Stimulated activated CD8-positive, alpha-beta memory T cell treated with anti-CD3 and anti-CD28 coated beads, Interleukin-12 subunit alpha, Interleukin-12 subunit beta, amount 100 ng/mL, for 24 hours (primary cell): ENCODE measurements around the gene SCN2B.

Experiments used
- DNase-seq: peaks from one replicate; pipeline ENCODE4 v3.0.0-alpha.2; 2020; ENCODE audit errors: extremely low read depth

SCN2B gene

DNA sequence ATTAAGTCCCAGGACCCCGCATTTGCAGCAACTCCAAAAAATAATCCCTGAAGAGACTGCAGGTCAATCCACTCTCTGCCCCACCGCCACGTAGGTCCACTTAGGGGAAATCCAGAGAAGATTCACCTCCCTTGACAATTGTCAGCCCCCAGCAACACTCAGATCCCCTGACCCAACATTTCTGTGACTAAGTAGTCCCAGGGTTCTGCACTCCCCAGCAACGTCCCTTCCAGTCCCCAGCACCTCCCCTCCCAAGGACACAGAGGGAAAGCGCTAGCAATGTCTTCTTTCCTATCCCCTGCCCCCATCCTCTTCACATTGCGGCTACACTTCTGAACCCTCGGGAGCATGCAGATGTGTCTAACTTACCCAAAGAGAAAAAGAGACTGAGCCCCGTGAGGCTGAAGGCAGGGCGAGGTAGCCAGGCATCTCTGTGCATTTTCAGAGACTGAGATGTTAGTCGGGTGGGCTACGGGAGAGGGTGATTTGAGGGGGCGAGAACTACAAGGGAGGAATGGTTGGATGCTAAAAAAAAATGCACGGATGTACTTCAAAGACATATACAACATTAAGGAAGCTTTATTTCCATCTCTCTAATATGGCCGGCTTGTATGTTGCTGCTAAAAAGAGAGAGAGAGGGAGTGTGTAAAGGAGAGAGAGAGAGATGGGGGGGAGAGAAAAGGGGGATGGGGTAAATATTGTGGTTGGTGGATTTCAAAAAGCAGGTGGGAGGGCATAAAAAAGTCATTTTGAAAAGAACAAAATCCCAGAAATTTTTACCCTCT lies at the start of gene SCN2B:
Gene SCN2B (minus strand): TSS at position 647 of the 785 bp plus-strand sequence. CDS start 208 bp downstream, at position 439.
- no peak for DNase-seq

DNA sequence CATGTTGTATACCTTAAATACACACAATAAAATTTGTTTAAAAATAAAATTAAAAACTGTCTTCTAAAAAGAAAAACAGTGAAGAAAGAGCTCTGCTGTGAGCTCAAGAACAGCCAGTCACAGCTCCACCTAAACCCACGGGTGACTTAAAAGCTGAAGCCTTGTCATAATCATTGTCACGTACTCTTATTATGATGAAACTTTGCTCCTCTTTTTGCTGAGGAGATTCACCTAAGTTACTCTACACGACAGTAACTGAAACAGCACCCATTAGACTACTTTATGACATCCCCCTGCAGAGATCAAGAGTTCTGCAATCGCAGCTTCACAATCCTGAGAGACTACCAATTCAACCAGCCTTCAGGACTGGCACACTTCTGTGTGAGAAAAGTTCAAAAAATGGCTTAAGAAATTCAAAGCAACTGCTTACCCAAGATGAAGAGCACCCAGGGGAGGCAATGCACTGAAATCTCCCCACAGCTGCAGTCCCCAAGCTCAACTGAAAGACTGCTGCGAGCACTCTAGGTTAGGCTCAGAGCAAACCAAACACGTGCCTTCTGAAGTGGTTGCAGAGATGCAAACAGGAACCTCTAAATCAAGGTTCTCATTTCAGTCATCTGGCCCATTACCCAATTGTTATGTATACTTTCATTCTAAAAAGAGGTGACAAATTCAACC lies 48.2 kb upstream of the SCN2B start, which contains the start of gene JAML:
Gene JAML (minus strand): TSS at position 501 of the 678 bp plus-strand sequence. CDS start 10,145 bp downstream, outside the sequence.
- no peak for DNase-seq

DNA sequence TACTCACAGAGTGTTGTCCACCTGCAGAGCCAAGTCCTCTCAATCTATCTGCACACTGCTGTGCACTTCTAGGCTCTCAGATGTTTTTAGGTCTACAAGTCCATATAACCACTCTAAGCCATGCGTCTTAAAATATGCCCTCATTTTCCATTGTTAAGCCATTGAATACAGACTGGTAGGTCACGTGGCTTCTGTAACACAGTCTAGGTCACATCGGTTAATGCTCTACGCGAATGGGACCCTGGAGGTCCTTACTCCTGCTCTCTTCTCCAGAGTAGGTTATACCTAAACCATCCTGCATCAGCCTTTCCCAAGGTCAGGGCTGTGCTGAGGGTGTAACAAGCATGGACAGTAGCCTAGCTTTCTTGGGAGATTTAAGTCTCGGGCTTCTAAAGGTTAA lies 47.6 kb upstream of the SCN2B start:
- DNase-seq, result no peak

GRCh38 chr11:118223570-118223969 lies 47.1 kb upstream of the SCN2B start:
- no peak for DNase-seq

- DNase-seq, result no peak
These were observed 46.0 kb upstream of the SCN2B start for GRCh38 chr11:118222437-118222836.

- no peak for DNase-seq
These were observed 45.0 kb upstream of the SCN2B start for GRCh38 chr11:118221419-118221818.

- DNase-seq, result no peak
These were observed 43.3 kb upstream of the SCN2B start for GRCh38 chr11:118219732-118220131.

DNA sequence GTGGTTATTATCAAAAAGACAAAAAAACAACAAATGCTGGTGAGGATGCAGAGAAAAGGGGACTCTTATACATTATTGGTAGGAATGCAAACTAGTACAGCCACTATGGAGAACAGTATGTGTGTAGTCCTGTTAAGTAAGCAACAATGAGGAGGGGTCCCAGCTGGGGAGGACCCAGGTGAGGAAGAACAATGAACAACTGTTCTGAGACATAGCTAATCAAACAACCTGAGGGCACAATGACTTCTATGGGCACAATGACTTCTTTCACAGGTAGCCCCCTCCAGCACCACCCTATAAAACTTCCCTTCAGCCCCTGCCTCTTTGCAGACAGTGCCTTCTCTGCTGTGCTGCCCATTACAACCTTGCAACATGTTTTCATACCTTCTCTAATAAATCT lies 42.8 kb upstream of the SCN2B start:
- DNase-seq, result no peak

DNA sequence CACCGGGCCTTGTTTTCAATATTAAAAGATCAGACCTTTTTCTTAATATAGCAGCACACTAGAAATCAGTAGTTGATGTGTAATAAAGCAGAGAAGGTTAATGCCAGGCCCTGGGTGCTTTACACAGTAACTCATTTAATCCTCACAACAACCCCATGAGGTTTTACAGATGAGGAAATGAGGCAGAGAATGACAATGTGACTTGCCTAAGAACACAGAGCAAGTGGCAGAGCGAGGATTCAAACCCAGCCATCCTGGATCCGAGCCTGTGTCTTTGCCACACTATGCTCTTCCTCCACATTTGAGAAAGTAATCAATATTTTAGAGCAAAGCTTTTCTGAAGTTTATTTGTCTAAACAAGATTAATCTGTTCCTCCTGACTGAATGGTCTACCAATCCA lies 41.1 kb upstream of the SCN2B start:
- DNase-seq, result no peak

GRCh38 chr11:118216621-118217481 lies 40.4 kb upstream of the SCN2B start:
- DNase-seq, result no peak

DNA sequence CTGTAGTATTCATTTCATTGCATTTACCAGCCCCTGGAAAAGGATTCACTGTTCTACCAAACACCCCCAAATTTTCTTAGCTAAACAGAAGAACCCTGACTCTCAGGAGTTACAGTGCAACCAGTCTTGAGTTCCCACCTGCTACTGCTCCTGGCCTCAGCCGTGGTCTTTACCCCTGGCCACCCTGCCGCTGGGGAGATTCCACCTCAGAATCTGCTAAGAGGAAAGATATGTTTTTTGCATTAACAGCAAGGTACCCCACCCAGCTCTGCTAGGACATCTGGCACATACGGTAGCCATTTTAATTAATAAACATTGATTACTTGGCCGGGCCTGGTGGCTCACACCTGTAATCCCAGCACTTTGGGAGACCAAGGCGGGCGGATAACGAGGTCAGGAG lies 39.3 kb upstream of the SCN2B start:
- no peak for DNase-seq

DNA sequence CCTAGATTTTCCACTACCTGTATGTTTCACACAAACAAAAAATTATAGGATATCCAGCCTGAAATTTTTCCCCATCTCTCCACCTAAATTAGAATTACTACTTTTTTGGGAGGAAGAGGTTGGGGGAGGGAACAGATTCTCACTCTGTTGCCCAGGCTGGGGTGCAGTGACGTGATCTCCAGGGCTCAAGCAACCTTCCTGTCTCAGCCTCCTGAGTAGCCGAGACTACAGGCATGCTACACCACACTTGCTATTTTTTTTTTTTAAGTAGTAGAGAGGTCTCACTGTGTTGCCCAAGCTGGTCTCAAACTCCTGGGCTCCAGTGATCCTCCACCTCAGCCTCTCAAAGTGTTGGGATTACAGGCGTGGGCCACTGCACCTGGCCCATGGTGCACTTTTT lies 38.8 kb upstream of the SCN2B start:
- DNase-seq, result no peak

- DNase-seq, result no peak
These were observed 37.9 kb upstream of the SCN2B start for GRCh38 chr11:118214210-118214914.

GRCh38 chr11:118213781-118214180 lies 37.3 kb upstream of the SCN2B start:
- no peak for DNase-seq

DNA sequence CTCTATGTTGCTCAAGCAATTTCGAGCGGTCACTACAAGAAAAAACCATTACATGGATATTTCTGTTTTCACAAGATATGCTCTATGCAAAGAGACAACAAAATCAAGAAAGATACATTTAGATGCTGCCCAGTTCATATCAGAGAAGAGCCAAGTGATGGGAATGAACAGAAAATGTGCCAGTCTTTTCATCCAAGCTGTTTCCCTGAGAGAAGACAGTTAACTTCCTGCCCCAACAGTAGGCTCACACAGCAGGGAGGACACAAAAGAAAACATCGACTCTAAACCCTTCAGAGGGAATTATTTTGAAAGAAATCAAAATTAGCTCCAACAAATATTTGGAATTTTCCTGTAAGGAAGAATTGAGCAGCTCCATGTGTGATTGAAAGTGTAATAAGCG lies 36.8 kb upstream of the SCN2B start:
- no peak for DNase-seq

DNA sequence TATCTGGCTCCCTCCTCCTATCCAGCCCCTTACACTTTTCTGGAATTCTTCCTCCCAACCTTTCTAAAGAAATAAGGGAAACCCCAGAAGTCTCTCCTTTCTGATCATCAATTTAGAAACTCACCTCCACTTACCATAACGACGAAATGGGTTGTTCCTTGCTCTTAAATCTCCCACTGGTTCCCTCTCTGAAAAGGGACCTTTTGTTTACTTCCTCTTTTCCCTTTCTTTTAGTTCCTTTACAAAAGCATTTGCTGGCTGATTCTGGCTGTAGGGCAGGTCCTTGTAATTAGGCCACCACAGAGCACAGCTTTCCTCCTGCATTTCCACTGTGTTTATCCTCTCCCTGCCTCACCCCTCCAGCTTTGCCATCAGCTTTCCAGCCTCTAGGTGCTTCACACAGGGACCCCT lies 36.3 kb upstream of the SCN2B start:
- no peak for DNase-seq

DNA sequence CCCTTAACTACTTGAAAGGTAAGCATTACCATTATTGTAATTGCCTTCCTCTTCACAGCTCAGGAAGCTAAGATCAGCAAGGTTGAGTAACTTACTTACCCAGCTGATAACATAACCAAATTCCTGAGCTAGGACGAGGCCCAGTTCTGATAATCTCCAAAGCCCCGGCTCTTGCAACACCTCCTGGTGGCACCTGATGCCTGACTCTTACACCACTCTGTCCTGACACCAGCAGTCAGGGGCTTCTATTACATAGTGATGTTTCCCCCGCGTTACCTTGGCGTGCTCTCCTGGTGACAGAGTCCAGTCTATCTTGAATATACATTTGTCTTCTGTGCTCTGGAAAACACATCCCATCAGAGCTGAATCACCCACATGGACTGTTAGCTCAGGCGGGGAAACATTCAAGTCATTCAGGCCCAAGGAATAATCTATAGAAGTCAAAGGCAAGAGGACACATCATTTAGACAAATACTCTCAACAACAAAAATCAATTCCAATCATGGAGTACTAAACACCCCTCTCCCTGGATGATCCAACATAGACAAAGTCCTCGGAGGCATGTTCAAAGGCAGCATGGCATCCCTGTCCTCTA lies 35.8 kb upstream of the SCN2B start:
- no peak for DNase-seq

DNA sequence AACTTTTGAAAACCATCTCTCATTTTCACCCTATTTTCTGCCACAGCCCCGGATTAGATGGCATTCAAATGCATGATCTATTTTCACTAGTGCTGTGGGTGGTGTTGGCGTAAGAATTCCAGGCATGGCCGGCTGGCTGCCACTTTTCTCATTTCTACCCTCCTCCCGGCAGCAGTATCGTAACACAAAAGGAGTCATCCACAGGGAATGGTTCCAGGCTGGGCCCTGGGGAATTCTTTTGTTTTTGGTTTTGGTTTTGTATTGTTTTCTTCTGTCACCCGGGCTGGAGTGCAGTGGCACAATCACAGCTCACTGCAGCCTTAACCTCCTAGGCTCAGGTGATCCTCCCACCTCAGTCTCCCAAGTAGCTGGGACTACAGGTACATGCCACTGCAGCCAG lies 34.6 kb upstream of the SCN2B start:
- no peak for DNase-seq

GRCh38 chr11:118210323-118210722 lies 33.9 kb upstream of the SCN2B start:
- no peak for DNase-seq

GRCh38 chr11:118209033-118209432 lies 32.6 kb upstream of the SCN2B start:
- DNase-seq, result no peak

DNA sequence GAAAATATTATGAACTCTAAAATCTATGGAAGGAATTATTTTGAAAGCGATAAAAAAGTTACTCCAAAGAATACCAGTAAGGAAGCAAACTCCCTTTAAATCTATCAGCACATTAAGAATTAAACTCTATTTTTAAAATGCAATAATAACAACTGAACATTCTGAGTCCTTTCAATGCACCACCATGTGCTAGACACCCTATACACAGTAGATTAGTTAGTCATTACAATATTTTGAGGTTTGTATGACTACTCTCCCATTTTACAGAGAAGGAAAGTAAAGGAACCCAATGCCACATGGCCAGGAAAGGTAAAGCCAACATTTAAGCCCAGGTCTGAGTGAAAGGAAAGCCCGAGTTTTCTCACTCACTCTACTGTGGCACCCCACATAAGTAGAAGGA lies 30.6 kb upstream of the SCN2B start:
- DNase-seq, result no peak
